ENCODE results near the gene XCR1.

The XCR1 gene

DNA sequence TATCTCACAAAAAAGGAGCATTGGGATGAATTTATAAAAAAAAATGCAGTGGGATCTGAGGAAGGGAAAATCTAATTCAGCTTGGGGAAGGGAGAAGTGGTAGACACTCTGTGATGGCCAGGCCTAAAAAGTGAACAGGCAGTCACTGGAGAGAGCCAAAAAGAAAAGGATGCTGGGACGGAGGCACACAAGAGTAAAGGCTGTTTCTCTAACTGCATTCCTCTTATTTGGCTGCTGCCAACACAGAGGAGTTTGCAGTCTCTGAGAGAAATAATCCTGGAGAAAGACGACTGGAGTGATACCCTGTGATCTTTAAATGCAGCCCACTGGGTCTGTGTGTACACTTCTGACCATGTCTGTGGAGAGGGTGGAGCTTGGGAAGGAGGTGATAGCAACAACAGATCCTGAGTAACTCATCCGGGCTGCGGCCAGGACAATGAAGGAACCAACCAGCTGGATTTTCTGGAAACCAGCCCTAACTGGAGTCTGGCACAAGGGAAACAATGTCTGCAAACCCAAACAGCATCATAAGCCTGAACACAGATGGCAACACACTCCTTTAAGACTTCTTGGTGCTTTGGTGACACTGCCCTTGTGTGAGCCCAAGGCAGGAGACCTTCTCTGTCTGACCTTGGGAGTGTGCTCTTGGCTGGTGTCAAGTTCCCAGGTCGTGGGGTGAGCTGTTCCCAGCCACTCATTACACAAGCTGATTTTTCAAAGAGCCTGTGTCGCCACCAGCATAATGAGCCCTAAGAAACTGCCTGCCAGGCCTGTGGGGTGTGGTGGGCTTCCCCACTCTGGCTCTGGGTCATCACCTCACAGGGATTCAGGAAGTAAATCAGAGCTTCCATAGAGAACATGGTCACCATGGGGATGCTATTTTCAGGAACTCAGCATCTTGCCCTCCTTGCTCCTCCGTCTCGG, 39.7 kb downstream of the XCR1 start:
- H2BK120ac ChIP-seq (ENCODE audit: insufficient read depth, low read length, poor library complexity), result no peak overlapping the region
- no peak for DNase-seq
- no peak overlapping the region for H3K27ac ChIP-seq (ENCODE audit: low read depth, low read length)
- H3K14ac ChIP-seq (ENCODE audit: low read length), result no peak overlapping the region
- no CpG with 5 or more reads among the region's 8 CpGs for WGBS (ENCODE audit: extremely low coverage, insufficient coverage, insufficient read length)
- H4K8ac ChIP-seq (ENCODE audit: low read depth, low read length), result no peak overlapping the region
- H3K4me3 ChIP-seq (ENCODE audit: low read depth, low read length), result no peak overlapping the region
- no peak overlapping the region for H2BK5ac ChIP-seq (ENCODE audit: low read depth, low read length, poor library complexity)
- H2AK5ac ChIP-seq (ENCODE audit: low read length), result no peak overlapping the region
- no peak overlapping the region for H3K18ac ChIP-seq (ENCODE audit: low read length)
- H3K9ac ChIP-seq (ENCODE audit: low read length), result no peak overlapping the region
- no peak overlapping the region for H2BK12ac ChIP-seq (ENCODE audit: low read length)
- H3K9me3 ChIP-seq (ENCODE audit: insufficient read depth, low read depth, low read length), result peaks cover 2% of the 10 kb centered on the region
- H3K79me2 ChIP-seq (ENCODE audit: control insufficient read depth, insufficient read depth, low read length, poor library complexity), result peaks cover 2% of the 10 kb centered on the region
- H3K27me3 ChIP-seq (ENCODE audit: insufficient read depth, low read length), result no peaks in the 10 kb centered on the region
- no peak overlapping the region for H2AFZ ChIP-seq (ENCODE audit: insufficient read depth, low read length, poor library complexity)
- peaks cover 0 to 3% of the 10 kb centered on the region in 2 experiments for H3K4me1 ChIP-seq (ENCODE audit: control insufficient read depth in 1 of 2, insufficient read depth in 2 of 2, low read length in 2 of 2)
- H4K91ac ChIP-seq (ENCODE audit: low read depth, low read length), result no peak overlapping the region
- no peak overlapping the region for H3K4me2 ChIP-seq (ENCODE audit: low read length)
- H3K36me3 ChIP-seq (ENCODE audit: control insufficient read depth in 1 of 2, insufficient read depth in 2 of 2, low read length in 2 of 2), result peaks cover 5 to 10% of the 10 kb centered on the region in 2 experiments
- no peak overlapping the region for H3K23ac ChIP-seq (ENCODE audit: low read length)
- H3K4ac ChIP-seq (ENCODE audit: low read depth, low read length), result no peak overlapping the region
- H4K12ac ChIP-seq (ENCODE audit: low read depth, low read length), result no peak overlapping the region
- no peaks in the 10 kb centered on the region for H3K79me1 ChIP-seq (ENCODE audit: low read length)

- H2BK12ac ChIP-seq (ENCODE audit: low read length), result no peak overlapping the region
- no peak overlapping the region for H3K9ac ChIP-seq (ENCODE audit: low read length)
- H3K4me3 ChIP-seq (ENCODE audit: low read depth, low read length), result no peak overlapping the region
- H3K18ac ChIP-seq (ENCODE audit: low read length), result peak overlapping the region; percentile 41
- H3K23ac ChIP-seq (ENCODE audit: low read length), result no peak overlapping the region
- no peak overlapping the region for H4K91ac ChIP-seq (ENCODE audit: low read depth, low read length)
- no peak overlapping the region for H3K14ac ChIP-seq (ENCODE audit: low read length)
- no peaks in the 10 kb centered on the region for H3K79me1 ChIP-seq (ENCODE audit: low read length)
- no peak overlapping the region for H2BK120ac ChIP-seq (ENCODE audit: insufficient read depth, low read length, poor library complexity)
- no CpG with 5 or more reads among the region's 5 CpGs for WGBS (ENCODE audit: extremely low coverage, insufficient coverage, insufficient read length)
- H3K36me3 ChIP-seq (ENCODE audit: control insufficient read depth in 1 of 2, insufficient read depth in 2 of 2, low read length in 2 of 2), result peaks cover 5 to 10% of the 10 kb centered on the region in 2 experiments
- no peak overlapping the region for H2AK5ac ChIP-seq (ENCODE audit: low read length)
- no peak overlapping the region for H2BK5ac ChIP-seq (ENCODE audit: low read depth, low read length, poor library complexity)
- peaks cover 0 to 3% of the 10 kb centered on the region in 2 experiments for H3K4me1 ChIP-seq (ENCODE audit: control insufficient read depth in 1 of 2, insufficient read depth in 2 of 2, low read length in 2 of 2)
- no peaks in the 10 kb centered on the region for H3K27me3 ChIP-seq (ENCODE audit: insufficient read depth, low read length)
- H3K4ac ChIP-seq (ENCODE audit: low read depth, low read length), result no peak overlapping the region
- H3K9me3 ChIP-seq (ENCODE audit: insufficient read depth, low read depth, low read length), result peaks cover 2% of the 10 kb centered on the region
- no peak for DNase-seq
- H3K79me2 ChIP-seq (ENCODE audit: control insufficient read depth, insufficient read depth, low read length, poor library complexity), result peaks cover 1% of the 10 kb centered on the region
- no peak overlapping the region for H4K8ac ChIP-seq (ENCODE audit: low read depth, low read length)
- no peak overlapping the region for H4K12ac ChIP-seq (ENCODE audit: low read depth, low read length)
- no peak overlapping the region for H3K27ac ChIP-seq (ENCODE audit: low read depth, low read length)
- no peak overlapping the region for H3K4me2 ChIP-seq (ENCODE audit: low read length)
- H2AFZ ChIP-seq (ENCODE audit: insufficient read depth, low read length, poor library complexity), result no peak overlapping the region
Observed at GRCh38 chr3:45986303-45986982, 40.8 kb downstream of the XCR1 start.

GRCh38 chr3:45985532-45986302, 41.6 kb downstream of the XCR1 start:
- no peak overlapping the region for H3K4ac ChIP-seq (ENCODE audit: low read depth, low read length)
- WGBS (ENCODE audit: extremely low coverage, insufficient coverage, insufficient read length), result no CpG with 5 or more reads among the region's 13 CpGs
- no peaks in the 10 kb centered on the region for H3K27me3 ChIP-seq (ENCODE audit: insufficient read depth, low read length)
- no peak overlapping the region for H2AK5ac ChIP-seq (ENCODE audit: low read length)
- H4K8ac ChIP-seq (ENCODE audit: low read depth, low read length), result no peak overlapping the region
- H3K23ac ChIP-seq (ENCODE audit: low read length), result no peak overlapping the region
- H4K91ac ChIP-seq (ENCODE audit: low read depth, low read length), result no peak overlapping the region
- no peak overlapping the region for H3K4me3 ChIP-seq (ENCODE audit: low read depth, low read length)
- no peak overlapping the region for H2BK120ac ChIP-seq (ENCODE audit: insufficient read depth, low read length, poor library complexity)
- H3K4me2 ChIP-seq (ENCODE audit: low read length), result no peak overlapping the region
- H4K12ac ChIP-seq (ENCODE audit: low read depth, low read length), result no peak overlapping the region
- no peaks in the 10 kb centered on the region for H3K79me1 ChIP-seq (ENCODE audit: low read length)
- H3K4me1 ChIP-seq (ENCODE audit: control insufficient read depth in 1 of 2, insufficient read depth in 2 of 2, low read length in 2 of 2), result peaks cover 0 to 3% of the 10 kb centered on the region in 2 experiments
- H3K79me2 ChIP-seq (ENCODE audit: control insufficient read depth, insufficient read depth, low read length, poor library complexity), result no peaks in the 10 kb centered on the region
- no peak overlapping the region for H2AFZ ChIP-seq (ENCODE audit: insufficient read depth, low read length, poor library complexity)
- peaks cover 5 to 10% of the 10 kb centered on the region in 2 experiments for H3K36me3 ChIP-seq (ENCODE audit: control insufficient read depth in 1 of 2, insufficient read depth in 2 of 2, low read length in 2 of 2)
- H3K9me3 ChIP-seq (ENCODE audit: insufficient read depth, low read depth, low read length), result peaks cover 2% of the 10 kb centered on the region
- DNase-seq, result no peak
- H3K18ac ChIP-seq (ENCODE audit: low read length), result no peak overlapping the region
- H2BK5ac ChIP-seq (ENCODE audit: low read depth, low read length, poor library complexity), result no peak overlapping the region
- no peak overlapping the region for H3K14ac ChIP-seq (ENCODE audit: low read length)
- H3K27ac ChIP-seq (ENCODE audit: low read depth, low read length), result no peak overlapping the region
- H3K9ac ChIP-seq (ENCODE audit: low read length), result no peak overlapping the region
- no peak overlapping the region for H2BK12ac ChIP-seq (ENCODE audit: low read length)
